IMR-90 (cell line): ENCODE measurements around the gene GATA6.

Experiments
- BHLHE40 ChIP-seq: fragments of 150-350 bp; IDR thresholded peaks from 2 replicates; pipeline ENCODE4 v1.6.1; 2016; ENCODE audit warnings: mild to moderate bottlenecking, low read depth, low read length
- CHD1 ChIP-seq: IDR thresholded peaks from 2 replicates; pipeline ENCODE4 v1.6.1; 2012; ENCODE audit warnings: low read depth, low read length, improper control_type of control experiment
- MAZ ChIP-seq: IDR thresholded peaks from 2 replicates; pipeline ENCODE4 v1.6.1; 2012; ENCODE audit warnings: low read depth, mild to moderate bottlenecking, low read length, improper control_type of control experiment, moderate library complexity, borderline replicate concordance
- MXI1 ChIP-seq: IDR thresholded peaks from 2 replicates; pipeline ENCODE4 v1.6.1; 2012; ENCODE audit warnings: low read depth, mild to moderate bottlenecking, low read length, moderate library complexity, borderline replicate concordance
- POLR2A ChIP-seq: IDR thresholded peaks from 2 replicates; pipeline ENCODE4 v1.6.1; 2012; ENCODE audit warnings: mild to moderate bottlenecking, low read depth, low read length
- RAD21 ChIP-seq: IDR thresholded peaks from 2 replicates; pipeline ENCODE4 v1.6.1; 2012; ENCODE audit warnings: low read length, improper control_type of control experiment
- RCOR1 ChIP-seq: IDR thresholded peaks from 2 replicates; pipeline ENCODE4 v1.6.1; 2012; ENCODE audit warnings: mild to moderate bottlenecking, low read length, improper control_type of control experiment; ENCODE audit not compliant: insufficient replicate concordance
- RFX5 ChIP-seq: IDR thresholded peaks from 2 replicates; pipeline ENCODE4 v1.8.0; 2012; ENCODE audit warnings: low read depth, mild to moderate bottlenecking, low read length, moderate library complexity
- TF ChIP-seq, protein P1 (sequence below): conservative IDR thresholded peaks from 2 replicates; pipeline ENCODE4 v1.5.1; 2012; ENCODE audit warnings: mild to moderate bottlenecking, low read depth, low read length, improper control_type of control experiment
- TF ChIP-seq, protein P2 (sequence below): fragments of 150-350 bp; IDR thresholded peaks from 2 replicates; pipeline ENCODE4 v1.6.1; 2017; ENCODE audit warnings: mild to moderate bottlenecking, antibody characterized with exemption, low read length, low read depth

DNA sequence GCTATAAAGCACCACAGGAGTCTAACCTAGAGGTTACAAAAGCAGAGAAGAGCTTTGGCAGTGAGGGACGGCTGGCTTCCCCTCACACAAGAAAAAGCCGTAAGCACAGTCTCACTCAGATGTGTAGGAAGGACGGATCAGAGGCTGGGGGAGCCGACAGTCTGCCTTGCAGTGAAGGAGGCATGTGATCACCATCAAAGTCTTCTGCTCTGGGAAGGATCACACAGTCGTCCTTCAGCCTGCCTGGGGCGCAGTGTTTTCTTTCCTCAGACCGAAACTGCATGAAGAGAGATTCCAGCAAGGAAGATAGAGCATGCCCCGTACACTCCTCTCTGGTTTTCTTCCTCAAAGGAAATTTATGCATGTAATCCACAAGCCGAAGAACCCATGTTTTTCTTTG is 24.1 kb downstream of the GATA6 start:
- TF ChIP-seq, protein P1, sequence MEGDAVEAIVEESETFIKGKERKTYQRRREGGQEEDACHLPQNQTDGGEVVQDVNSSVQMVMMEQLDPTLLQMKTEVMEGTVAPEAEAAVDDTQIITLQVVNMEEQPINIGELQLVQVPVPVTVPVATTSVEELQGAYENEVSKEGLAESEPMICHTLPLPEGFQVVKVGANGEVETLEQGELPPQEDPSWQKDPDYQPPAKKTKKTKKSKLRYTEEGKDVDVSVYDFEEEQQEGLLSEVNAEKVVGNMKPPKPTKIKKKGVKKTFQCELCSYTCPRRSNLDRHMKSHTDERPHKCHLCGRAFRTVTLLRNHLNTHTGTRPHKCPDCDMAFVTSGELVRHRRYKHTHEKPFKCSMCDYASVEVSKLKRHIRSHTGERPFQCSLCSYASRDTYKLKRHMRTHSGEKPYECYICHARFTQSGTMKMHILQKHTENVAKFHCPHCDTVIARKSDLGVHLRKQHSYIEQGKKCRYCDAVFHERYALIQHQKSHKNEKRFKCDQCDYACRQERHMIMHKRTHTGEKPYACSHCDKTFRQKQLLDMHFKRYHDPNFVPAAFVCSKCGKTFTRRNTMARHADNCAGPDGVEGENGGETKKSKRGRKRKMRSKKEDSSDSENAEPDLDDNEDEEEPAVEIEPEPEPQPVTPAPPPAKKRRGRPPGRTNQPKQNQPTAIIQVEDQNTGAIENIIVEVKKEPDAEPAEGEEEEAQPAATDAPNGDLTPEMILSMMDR, result no peak
- TF ChIP-seq, protein P2, sequence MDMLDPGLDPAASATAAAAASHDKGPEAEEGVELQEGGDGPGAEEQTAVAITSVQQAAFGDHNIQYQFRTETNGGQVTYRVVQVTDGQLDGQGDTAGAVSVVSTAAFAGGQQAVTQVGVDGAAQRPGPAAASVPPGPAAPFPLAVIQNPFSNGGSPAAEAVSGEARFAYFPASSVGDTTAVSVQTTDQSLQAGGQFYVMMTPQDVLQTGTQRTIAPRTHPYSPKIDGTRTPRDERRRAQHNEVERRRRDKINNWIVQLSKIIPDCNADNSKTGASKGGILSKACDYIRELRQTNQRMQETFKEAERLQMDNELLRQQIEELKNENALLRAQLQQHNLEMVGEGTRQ, result no peak
- TF ChIP-seq MAZ (no peak), POLR2A (no peak), CHD1 (no peak), RCOR1 (no peak), MXI1 (no peak), BHLHE40 (no peak), RAD21 (no peak), RFX5 (no peak)
